ENCODE results near the gene ZGPAT.

The ZGPAT gene

DNA sequence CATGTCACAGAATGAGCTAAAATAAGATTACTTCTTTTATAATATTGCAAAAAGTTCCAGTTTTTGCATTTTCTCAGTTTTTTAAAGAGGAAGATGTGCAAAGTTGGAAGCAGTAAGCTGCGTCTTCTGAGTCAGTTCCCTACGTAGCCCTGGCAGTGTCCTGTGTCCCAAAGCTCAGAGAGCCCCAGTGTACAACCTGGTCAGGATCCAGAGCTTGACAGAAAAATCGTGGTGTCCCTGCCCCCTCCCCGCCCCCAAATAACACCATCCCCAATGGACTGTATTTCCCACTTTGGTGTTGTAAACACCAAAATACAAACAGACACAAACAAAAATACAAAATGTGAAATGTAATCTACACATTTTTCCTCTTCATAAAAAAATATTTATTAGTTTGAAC, 36.3 kb downstream of the ZGPAT start:
- Histone ChIP-seq H3K4me3 (ENCODE audit: low read length) (no peak overlapping the region), H3K27ac (ENCODE audit: low read depth, low read length) (no peak overlapping the region), H3K9me2 (replicated peaks; ENCODE audit: control insufficient read depth, low read length) (no peaks in the 10 kb centered on the region), H3K4me1 (ENCODE audit: control insufficient read depth, low read length) (peaks cover 16% of the 10 kb centered on the region), H3K9me3 (ENCODE audit: control insufficient read depth, insufficient read depth, low read length) (no peaks in the 10 kb centered on the region), H3K27me3 (ENCODE audit: control insufficient read depth, low read length) (no peaks in the 10 kb centered on the region), H3F3A (ENCODE audit: control insufficient read depth, insufficient read depth) (0 out of 2 replicates have a peak, but pooled peaks cover 4% of the 10 kb centered on the region), H3K4me2 (ENCODE audit: low read length) (no peak overlapping the region), H3K79me2 (ENCODE audit: control insufficient read depth, low read length) (no peaks in the 10 kb centered on the region), H3K36me3 (ENCODE audit: control insufficient read depth, low read length) (no peaks in the 10 kb centered on the region), H4K20me1 (ENCODE audit: control insufficient read depth, insufficient read depth, low read depth, low read length) (no peaks in the 10 kb centered on the region)
- TF ChIP-seq EZH2phosphoT487 (IDR thresholded peaks at IDR 0.05; ENCODE audit: borderline replicate concordance, low read length) (no peak), CTCF (IDR thresholded peaks at IDR 0.05; ENCODE audit: low read depth, low read length, poor library complexity, severe bottlenecking) (no peak)

GRCh38 chr20:63744574-63745423, 37.0 kb downstream of the ZGPAT start:
- H3K79me2 ChIP-seq (ENCODE audit: control insufficient read depth, low read length): no peaks in the 10 kb centered on the region
- no peaks in the 10 kb centered on the region for H3K27me3 ChIP-seq (ENCODE audit: control insufficient read depth, low read length)
- H3K4me2 ChIP-seq (ENCODE audit: low read length): no peak overlapping the region
- no peaks in the 10 kb centered on the region for H3K36me3 ChIP-seq (ENCODE audit: control insufficient read depth, low read length)
- H3F3A ChIP-seq (ENCODE audit: control insufficient read depth, insufficient read depth): 0 out of 2 replicates have a peak, but pooled peaks cover 4% of the 10 kb centered on the region
- H3K27ac ChIP-seq (ENCODE audit: low read depth, low read length): no peak overlapping the region
- H3K9me2 ChIP-seq (replicated peaks; ENCODE audit: control insufficient read depth, low read length): no peaks in the 10 kb centered on the region
- no peaks in the 10 kb centered on the region for H4K20me1 ChIP-seq (ENCODE audit: control insufficient read depth, insufficient read depth, low read depth, low read length)
- TF ChIP-seq CTCF (IDR thresholded peaks at IDR 0.05; ENCODE audit: low read depth, low read length, poor library complexity, severe bottlenecking): no peak
- no peak for TF ChIP-seq EZH2phosphoT487 (IDR thresholded peaks at IDR 0.05; ENCODE audit: borderline replicate concordance, low read length)
- no peaks in the 10 kb centered on the region for H3K9me3 ChIP-seq (ENCODE audit: control insufficient read depth, insufficient read depth, low read length)
- no peak overlapping the region for H3K4me3 ChIP-seq (ENCODE audit: low read length)
- H3K4me1 ChIP-seq (ENCODE audit: control insufficient read depth, low read length): peaks cover 14% of the 10 kb centered on the region

- no peak overlapping the region for H3K4me2 ChIP-seq (ENCODE audit: low read length)
- H3K27ac ChIP-seq (ENCODE audit: low read depth, low read length): no peak overlapping the region
Measured at GRCh38 chr20:63745424-63745805, 37.6 kb downstream of the ZGPAT start.

More at GRCh38 chr20:63745424-63745805, 37.6 kb downstream of the ZGPAT start:
- H3F3A ChIP-seq (ENCODE audit: control insufficient read depth, insufficient read depth): 0 out of 2 replicates have a peak, but pooled peaks cover 4% of the 10 kb centered on the region
- no peaks in the 10 kb centered on the region for H3K79me2 ChIP-seq (ENCODE audit: control insufficient read depth, low read length)
- no peaks in the 10 kb centered on the region for H3K9me3 ChIP-seq (ENCODE audit: control insufficient read depth, insufficient read depth, low read length)
- TF ChIP-seq EZH2phosphoT487 (IDR thresholded peaks at IDR 0.05; ENCODE audit: borderline replicate concordance, low read length) (no peak), CTCF (IDR thresholded peaks at IDR 0.05; ENCODE audit: low read depth, low read length, poor library complexity, severe bottlenecking) (no peak)
- H3K27me3 ChIP-seq (ENCODE audit: control insufficient read depth, low read length): no peaks in the 10 kb centered on the region
- no peaks in the 10 kb centered on the region for H3K36me3 ChIP-seq (ENCODE audit: control insufficient read depth, low read length)
- no peaks in the 10 kb centered on the region for H4K20me1 ChIP-seq (ENCODE audit: control insufficient read depth, insufficient read depth, low read depth, low read length)
- H3K9me2 ChIP-seq (replicated peaks; ENCODE audit: control insufficient read depth, low read length): no peaks in the 10 kb centered on the region
- H3K4me1 ChIP-seq (ENCODE audit: control insufficient read depth, low read length): peaks cover 12% of the 10 kb centered on the region
- H3K4me3 ChIP-seq (ENCODE audit: low read length): no peak overlapping the region

All from DOHH2 (cell line).